Astrocyte of the spinal cord (primary cell): ENCODE results near the gene ANKHD1.
"Not testable (repeated sequence)": the region's sequence is repeated elsewhere in the genome, so short reads cannot be mapped to it uniquely, and the experiment has no call there.

Experiments used
- DNase-seq: peaks from one replicate; pipeline ENCODE4 v3.0.0; 2011; ENCODE audit warnings: low read depth, low spot score
- H3K4me3 ChIP-seq: 2 replicates; pipeline ENCODE4 v1.5.1; 2011; ENCODE audit warnings: low read depth, mild to moderate bottlenecking, low read length, moderate library complexity
- in situ Hi-C: cut with HindIII; loops from 2 replicates; pipeline ENCODE4 v1.10.0; 2017; ENCODE audit warnings: low sequenced_read_pairs
- TF ChIP-seq, protein P1 (sequence below): IDR thresholded peaks from 2 replicates; pipeline ENCODE4 v1.5.1; 2012; ENCODE audit warnings: low read depth, mild to moderate bottlenecking, low read length, inconsistent platforms

Gene ANKHD1

DNA sequence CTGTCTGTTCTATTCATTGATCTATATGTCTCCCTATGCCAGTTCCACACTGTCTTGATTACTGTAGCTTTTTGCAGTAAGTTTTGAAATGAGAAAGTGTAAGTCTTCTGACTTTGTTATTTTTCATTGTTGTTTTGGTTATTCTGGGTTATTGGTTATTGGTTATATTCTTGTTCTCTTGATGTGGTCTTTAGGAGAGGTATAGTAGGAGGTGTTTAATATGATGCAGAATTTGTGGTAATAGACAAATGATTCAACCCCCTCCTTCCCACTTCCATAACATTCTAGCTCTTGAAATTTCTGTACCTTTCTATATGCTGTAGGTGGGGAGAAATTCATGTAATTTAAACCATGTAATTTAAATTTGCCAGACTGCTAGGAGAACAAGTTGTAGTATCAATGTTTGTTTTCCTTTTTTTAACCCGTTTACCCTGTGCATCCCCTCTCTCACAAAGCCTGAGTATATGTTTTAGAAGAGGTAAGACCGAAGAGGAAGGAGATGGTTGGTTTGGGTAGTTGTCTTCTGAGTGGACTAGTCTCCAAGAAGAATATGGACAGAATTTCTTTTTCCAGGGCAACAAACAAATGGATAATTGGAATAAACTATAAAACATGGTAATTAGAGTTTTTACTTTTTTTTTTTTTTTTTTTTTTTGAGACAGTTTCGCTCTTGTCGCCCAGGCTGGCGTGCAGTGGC, 19.2 kb downstream of the ANKHD1 start:
- in situ Hi-C loops: no loop called here
- DNase-seq: no peak
- TF ChIP-seq, protein P1, sequence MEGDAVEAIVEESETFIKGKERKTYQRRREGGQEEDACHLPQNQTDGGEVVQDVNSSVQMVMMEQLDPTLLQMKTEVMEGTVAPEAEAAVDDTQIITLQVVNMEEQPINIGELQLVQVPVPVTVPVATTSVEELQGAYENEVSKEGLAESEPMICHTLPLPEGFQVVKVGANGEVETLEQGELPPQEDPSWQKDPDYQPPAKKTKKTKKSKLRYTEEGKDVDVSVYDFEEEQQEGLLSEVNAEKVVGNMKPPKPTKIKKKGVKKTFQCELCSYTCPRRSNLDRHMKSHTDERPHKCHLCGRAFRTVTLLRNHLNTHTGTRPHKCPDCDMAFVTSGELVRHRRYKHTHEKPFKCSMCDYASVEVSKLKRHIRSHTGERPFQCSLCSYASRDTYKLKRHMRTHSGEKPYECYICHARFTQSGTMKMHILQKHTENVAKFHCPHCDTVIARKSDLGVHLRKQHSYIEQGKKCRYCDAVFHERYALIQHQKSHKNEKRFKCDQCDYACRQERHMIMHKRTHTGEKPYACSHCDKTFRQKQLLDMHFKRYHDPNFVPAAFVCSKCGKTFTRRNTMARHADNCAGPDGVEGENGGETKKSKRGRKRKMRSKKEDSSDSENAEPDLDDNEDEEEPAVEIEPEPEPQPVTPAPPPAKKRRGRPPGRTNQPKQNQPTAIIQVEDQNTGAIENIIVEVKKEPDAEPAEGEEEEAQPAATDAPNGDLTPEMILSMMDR: no peak
- H3K4me3 ChIP-seq: no peak overlapping the region

DNA sequence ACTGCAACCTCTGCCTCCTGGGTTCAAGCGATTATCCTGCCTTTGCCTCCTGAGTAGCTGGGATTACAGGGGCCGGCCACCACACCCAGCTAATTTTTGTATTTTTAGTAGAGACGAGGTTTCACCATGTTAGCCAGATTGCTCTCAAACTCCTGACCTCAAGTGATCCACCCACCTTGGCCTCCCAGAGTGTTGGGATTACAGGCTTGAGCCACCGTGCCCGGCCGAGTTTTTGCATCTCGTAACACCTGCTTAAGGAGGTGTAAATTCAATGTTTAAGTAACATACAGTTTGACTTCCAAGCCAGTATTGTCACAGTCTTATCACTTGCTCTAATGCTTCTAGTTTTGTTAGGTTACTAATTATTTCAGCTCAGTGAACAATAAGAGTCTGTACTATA, 19.7 kb downstream of the ANKHD1 start:
- in situ Hi-C loops: not testable (repeated sequence)

DNA sequence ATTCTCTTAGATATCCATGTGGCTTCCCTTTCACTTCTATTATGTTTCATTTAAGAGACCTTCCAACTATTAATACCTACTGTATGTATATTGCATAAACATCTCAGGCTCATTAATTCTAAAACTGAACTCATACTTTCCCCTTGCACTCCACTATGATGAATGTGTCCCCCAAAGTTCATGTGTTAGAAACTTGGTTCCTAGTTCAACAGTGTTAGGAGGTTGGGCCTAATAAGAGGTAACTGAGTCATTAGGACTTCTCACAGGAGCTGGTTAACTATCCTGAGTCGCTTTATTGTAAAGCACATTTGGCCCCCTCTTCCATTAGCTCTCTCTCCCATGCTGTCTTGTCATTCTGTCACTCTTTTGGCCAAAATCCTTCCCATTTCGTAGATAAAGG, 22.0 kb downstream of the ANKHD1 start:
- TF ChIP-seq, protein P1: no peak
- DNase-seq: no peak
- no peak overlapping the region for H3K4me3 ChIP-seq
- in situ Hi-C loops: no loop called here

More for the DNA sequence above, 19.7 kb downstream of the ANKHD1 start:
- H3K4me3 ChIP-seq, DNase-seq: not testable (repeated sequence)

DNA sequence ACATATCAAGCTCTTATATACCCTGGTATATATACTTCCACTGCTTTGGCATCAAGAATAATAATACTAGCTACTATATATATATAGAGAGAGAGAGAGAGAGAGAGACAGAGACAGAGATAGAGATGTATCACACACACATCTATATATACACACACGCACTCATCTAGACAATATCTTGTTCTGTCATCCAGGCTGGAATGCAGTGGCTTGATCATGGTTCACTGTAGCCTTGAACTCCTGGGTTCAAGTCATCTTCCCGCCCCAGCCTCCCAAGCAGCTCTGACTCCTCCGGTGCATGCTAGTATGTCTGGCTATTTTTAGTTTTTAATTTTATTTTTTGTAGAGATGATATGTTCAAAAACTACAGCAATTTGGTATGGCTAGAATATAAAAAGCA, 22.5 kb downstream of the ANKHD1 start:
- in situ Hi-C loops: no loop called here
- no peak for DNase-seq
- TF ChIP-seq, protein P1: no peak
- no peak overlapping the region for H3K4me3 ChIP-seq

DNA sequence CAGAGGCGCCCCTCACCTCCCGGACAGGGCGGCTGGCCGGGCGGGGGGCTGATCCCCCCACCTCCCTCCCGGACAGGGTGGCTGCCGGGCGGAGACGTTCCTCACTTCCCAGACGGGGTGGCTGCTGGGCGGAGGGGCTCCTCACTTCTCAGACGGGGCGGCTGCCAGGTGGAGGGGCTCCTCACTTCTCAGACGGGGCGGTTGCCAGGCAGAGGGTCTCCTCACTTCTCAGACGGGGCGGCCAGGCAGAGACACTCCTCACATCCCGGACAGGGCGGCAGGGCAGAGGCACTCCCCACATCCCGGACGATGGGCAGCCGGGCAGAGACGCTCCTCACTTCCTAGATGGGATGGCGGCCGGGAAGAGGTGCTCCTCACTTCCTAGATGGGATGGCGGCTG, 26.1 kb downstream of the ANKHD1 start:
- DNase-seq, in situ Hi-C loops, H3K4me3 ChIP-seq: not testable (repeated sequence)

DNA sequence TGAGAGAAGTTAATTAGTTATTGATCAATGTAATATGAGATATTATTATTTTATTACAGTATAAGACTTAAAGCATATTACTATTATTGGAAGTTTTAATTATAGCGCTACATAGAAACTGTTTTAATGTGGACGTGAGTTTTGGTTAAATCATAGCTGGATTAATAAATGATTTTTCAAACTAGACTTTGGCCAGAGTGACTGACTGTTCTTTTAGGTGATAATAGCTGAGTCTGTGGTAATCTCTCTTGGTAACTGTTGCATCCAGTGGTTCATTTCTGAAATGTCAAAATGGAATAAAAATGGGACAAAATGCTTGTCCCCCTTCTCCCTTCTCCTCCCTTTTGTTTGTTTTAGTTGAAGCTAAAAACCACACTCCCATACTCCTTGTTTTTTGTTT, 28.1 kb downstream of the ANKHD1 start:
- in situ Hi-C loops: no loop called here
- TF ChIP-seq, protein P1: no peak

DNA sequence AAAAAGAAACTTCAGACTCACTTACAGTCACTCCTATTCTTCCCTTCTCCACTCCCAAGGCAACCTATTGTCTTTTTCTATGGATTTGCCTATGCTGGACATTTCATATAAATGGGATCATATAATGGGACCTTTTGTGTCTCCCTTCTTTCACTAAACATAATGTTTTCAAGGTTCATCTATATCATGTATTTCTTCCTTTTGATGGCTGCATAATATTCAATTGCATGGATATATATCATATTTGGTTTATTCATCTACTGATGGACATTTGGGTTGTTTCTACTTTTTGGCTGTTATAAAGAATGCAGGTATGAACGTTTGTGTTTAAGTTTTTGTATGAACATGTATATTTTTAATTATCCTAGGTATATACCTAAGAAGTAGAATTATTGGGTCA, 30.6 kb downstream of the ANKHD1 start:
- TF ChIP-seq, protein P1: no peak
- H3K4me3 ChIP-seq: no peak overlapping the region
- in situ Hi-C loops: no loop called here
- no peak for DNase-seq

More for the DNA sequence above, 28.1 kb downstream of the ANKHD1 start:
- no peak for DNase-seq
- H3K4me3 ChIP-seq: no peak overlapping the region

DNA sequence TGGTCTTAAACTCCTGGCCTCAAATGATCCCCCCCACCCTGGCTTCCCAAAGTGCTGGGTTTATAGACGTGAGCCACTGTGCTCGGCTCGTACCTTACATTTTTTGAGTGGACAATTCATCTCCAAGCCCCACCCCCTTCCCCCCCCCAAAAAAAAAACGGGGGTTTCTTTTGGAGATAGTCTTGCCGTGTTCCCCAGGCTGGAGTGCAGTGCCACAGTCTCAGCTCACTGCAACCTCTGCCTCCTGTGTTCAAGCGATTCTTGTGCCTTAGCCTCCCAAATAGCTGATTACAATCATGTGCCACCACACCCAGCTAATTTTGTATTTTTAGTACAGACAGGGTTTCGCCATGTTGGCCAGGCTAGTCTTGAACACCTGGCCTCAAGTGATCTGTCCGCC, 31.3 kb downstream of the ANKHD1 start:
- TF ChIP-seq, protein P1: no peak
- in situ Hi-C loops: no loop called here
- no peak overlapping the region for H3K4me3 ChIP-seq
- DNase-seq: no peak

DNA sequence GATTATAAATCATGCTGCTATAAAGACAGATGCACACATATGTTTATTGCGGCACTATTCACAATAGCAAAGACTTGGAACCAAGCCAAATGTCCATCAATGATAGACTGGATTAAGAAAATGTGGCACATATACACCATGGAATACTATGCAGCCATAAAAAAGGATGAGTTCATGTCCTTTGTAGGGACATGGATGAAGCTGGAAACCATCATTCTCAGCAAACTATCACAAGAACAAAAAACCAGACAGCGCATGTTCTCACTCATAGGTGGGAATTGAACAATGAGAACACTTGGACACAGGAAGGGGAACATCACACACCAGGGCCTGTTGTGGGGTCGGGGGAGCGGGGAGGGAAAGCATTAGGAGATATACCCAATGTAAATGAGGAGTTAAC, 55.7 kb downstream of the ANKHD1 start:
- DNase-seq, H3K4me3 ChIP-seq, in situ Hi-C loops: not testable (repeated sequence)
